NCI-H2227 treated with DMSO at 0.1 percent for 48 hours (cell line): ENCODE data around the gene USP34.

Experiments
- DNase-seq: peaks from one replicate; lab custom pipeline; 2025; lab: John Stamatoyannopoulos, UW

The USP34 gene

DNA sequence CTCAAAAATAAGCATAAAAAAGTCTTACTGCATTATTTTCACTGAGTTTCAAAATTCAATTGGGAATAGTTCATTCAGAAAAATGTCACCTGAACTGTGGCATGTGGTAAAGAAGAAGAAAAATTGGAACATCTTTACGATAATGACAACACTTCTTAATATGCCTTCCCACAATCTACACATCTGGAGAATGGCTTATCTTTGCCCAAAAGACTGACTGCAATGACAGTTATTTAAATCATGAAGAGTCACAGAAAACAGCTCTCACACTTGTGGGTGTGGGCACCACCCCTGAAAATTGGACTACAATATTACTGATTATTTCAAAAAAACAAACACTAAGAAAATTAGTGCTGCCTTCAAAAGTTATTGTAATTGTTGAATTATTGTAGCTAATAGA lies 152.3 kb downstream of the USP34 start:
- no peak for DNase-seq

DNA sequence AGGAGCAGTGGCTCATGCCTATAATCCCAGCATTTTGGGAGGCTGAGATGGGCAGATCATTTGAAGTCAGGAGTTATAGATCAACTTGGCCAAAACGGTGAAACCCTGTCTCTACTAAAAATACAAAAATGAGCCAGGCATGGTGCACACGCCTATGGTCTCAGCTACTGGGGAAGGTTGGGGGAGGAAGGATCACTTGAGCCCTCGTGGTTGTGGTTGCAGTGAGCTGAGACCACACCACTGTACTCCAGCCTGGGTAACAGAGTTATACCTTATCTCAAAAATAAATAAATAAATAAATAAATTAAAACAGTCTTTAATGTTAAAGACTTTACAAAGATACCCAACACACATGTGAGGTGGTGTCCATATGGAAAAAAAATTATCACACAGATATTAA lies 174.9 kb downstream of the USP34 start:
- no peak for DNase-seq

DNA sequence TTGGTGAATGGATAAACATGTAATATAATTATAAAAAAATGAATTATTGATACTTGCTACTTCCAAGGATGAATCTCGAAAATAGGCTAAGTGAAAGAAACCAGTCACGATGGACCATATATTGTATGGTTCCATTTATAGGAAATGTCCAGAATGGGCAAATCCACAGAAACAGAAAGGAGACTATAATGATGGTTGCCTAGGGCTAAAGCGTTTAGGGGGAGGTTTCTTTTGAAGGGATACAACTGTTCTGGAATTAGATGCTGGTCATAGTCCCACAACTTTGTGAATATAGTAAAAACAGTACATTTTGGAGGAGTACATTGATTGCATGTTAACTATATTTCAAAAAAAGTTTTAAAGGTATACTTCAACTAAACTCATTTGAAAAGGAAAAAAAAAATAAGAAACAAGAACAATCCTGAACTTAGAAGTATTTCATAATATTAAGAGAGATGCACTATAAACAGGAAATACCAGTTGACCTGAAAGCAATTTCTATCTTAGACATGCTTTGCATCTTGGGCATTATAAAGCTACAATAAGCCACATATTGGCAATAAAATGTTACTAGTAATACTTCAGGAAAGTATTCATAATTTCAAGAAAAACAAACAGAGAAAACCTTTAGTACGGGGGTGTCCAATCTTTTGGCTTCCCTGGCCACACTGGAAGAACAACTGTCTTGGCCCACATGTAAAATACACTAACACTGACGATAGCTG lies 178.9 kb downstream of the USP34 start:
- no peak for DNase-seq

DNA sequence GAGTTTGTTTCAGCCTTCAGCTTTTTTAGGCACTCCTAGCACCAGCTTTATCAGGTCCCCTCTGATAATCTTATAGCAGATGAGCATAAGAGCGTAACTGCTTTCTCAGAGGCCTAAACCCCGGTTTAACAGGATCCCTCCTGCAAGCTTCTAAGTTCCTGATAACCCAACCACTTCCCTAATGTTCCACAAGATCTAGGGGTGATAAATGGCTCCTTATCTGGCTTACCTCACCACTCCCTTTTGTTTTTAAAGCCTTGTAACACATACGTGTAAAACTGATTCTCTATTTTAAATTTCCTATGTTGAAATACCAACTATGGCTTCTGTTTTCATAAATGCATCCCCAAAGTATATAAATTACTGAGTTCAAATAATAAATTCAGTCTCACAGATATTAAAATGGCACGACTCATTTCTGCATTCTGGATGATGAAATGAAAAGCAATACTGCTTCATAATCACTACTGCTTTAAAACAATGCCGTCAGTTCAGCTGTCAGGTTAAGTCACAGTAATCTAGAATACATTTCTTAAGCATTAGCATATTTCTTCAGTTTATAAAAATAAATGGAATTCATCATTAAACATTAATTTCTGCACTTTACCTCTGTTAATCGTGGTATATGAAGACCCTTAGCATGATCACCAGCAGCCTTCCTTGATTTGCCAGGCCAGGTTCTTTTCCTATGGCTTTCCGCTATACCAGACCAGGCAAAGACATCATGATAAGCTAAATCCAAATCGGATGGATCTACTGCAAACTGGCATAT lies 182.6 kb downstream of the USP34 start:
- DNase-seq, result no peak

DNA sequence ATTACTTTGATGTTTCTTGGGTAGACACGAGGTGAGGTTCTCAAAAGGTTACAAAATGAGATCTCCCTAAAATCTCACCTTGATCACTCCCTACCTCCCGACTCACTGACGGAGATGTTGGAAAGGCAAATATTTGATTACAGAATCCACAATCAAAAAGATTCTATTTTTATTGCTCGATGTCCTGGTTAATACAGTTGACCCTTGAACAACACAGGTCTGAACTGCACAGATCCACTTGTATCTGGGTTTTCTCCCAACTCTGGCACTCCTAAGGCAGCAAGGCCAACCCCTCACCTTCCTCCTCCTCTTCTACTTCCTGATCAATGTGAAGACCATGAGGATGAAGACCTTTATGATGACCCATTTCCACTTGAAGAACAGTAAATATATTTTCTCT lies 183.6 kb downstream of the USP34 start:
- no peak for DNase-seq

DNA sequence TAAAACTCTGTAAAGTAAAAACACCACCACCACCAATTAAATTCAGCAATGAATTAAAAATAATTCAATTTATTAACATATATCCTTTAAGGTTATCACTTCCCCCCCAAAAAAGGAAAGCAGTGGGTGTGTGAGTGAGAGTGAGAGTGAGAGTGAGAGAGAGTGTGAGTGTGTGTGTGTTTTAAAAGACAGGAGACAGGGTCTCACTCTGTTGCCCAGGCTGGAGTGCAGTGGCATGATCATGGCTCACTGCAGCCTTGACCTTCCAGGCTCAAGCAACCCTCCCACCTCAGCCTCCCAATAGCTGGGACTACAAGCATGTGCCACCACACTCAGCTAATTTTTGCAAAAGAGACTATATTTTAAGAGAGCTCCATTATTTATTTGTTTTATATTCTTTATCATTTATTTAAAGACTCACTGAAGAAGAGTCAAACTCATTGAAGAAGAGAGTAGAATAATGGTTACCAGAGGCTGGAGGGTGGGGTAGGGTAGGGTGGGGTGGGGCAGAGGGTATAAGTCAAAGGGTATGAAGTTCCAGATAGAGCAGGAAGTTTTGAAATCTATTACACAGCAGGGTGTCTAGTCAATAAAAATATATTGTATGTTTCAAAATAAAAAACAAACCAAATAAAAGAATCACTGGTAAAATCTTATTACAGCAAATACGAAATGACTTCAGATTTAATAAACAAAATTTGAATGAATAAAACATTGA lies 187.3 kb downstream of the USP34 start:
- DNase-seq, result no peak

DNA sequence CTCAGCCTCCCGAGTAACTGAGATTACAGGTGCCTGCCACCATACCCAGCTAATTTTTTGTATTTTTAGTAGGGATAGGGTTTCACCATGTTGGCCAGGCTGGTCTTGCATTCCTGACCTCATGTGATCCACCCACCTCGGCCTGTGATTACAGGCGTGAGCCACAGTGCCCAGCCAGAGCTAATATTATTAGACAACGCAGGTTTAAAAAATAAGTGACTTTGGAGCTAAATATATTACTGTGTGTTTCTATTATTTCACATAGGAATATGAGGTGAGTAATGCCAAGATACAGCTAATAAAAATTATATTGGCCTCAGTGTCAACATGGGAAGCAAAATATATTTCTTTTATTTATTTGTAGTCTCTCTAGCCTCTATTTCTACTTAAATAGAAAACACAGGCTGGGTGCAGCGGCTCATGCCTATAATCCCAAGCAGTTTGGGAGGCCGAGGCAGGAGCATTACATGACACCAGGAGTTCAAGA lies 188.7 kb downstream of the USP34 start:
- DNase-seq, result no peak

DNA sequence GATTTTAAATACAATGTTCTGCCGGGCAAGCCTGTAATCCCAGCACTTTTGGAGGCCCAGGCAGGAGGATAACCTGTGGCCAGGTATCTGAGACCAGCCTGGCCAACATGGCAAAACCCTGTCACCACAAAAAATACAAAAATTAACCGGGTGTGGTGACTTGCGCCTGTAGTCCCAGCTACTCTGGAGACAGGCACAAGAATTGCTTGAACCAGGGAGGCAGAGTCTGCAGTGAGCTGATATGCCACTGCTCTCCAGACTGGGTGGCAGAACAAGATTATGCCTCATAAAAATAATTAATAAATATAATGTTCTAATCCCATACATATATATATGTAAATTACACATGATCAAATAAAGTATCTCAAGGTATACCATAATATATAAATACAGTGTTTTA lies 189.6 kb downstream of the USP34 start:
- no peak for DNase-seq

DNA sequence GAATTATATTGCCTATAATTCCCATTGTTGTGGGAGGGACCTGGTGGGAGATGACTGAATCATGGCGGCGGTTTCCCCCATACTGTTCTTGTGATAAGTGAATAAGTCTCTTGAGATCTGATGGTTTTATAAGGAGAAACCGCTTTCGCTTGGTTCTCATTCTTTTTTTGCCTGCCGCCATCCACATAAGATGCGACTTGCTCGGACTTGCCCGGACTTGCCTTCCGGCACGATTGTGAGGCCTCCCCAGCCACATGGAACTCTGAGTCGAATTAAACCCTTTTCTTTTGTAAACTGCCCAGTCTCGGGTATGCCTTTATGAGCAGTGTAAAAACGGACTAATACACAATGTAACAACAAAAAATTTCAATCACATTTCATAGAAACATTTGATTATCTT lies 193.1 kb downstream of the USP34 start:
- DNase-seq, result no peak

DNA sequence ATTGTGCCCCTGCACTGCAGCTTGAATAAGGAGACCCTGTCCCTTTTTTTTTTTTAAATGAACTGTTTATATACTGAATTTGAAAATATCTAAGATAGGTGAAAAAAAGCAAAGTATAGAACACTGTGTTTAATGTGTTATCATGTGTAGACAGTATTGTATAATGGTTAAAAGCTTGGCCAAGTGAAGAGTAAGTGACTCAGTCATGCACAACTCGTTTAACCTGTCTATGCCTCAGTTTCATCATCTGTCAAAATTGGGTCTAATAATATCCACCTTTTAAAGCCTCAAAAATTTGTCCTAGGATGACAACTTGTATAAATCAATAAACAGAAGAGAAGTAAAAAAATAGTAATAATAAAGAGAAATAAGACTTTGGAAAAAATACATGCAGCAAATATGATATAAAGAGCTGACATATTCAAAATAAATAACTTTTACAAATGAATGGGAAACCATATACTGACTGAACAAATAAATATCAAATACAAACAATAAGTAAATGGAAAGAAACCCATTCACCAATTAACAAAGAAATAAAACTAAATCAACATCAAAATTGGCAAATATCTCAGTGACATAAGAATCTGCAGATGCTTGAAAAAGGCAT lies 195.2 kb downstream of the USP34 start:
- DNase-seq, result no peak

DNA sequence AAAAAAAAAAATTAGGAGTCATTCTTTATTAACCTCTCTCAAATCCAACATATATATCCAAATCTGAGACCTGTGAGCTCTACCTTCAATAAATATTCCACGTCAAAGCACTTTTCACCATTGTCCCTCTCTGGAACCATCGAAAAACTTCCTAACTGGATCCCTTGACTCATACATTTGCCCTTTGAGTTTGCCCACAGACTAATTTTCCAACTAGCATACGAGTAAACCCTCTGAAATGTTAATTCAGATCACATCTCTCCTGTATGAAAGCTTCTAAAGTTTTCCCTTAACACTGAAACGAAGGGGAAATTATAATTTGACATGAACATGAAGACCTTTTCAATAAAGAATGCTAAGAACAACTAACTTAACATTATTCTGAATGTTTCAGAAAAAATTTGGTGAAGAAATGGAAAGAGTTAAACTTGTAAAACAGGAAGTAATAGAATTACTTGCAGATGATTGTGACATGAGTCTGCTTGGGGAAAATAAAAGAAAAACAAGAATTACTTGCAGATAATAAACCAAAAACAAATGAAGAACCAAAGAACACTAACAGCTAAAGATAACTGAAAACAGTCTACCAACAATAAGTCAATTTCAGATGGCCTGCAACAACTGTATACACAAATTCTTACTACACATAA lies 198.3 kb downstream of the USP34 start:
- no peak for DNase-seq

DNA sequence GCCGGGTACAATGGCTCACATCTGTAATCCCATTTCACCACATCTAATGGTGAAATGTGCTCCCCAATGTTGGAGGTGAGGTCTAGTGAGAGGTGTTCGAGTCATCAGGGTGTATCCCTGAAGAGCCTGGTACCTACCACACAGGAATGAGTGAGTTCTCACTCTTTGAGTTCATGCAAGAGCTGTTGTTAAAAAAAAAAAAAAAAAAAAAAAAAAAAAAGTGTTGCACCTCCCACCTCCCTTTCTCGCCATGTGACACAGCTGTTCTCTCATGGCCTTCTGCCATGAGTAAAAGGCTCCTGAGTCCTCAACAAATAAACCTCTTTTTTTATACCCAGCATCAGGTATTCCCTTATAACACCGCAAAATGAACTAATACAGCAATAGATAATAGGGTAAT lies 202.6 kb downstream of the USP34 start:
- DNase-seq, result no peak

DNA sequence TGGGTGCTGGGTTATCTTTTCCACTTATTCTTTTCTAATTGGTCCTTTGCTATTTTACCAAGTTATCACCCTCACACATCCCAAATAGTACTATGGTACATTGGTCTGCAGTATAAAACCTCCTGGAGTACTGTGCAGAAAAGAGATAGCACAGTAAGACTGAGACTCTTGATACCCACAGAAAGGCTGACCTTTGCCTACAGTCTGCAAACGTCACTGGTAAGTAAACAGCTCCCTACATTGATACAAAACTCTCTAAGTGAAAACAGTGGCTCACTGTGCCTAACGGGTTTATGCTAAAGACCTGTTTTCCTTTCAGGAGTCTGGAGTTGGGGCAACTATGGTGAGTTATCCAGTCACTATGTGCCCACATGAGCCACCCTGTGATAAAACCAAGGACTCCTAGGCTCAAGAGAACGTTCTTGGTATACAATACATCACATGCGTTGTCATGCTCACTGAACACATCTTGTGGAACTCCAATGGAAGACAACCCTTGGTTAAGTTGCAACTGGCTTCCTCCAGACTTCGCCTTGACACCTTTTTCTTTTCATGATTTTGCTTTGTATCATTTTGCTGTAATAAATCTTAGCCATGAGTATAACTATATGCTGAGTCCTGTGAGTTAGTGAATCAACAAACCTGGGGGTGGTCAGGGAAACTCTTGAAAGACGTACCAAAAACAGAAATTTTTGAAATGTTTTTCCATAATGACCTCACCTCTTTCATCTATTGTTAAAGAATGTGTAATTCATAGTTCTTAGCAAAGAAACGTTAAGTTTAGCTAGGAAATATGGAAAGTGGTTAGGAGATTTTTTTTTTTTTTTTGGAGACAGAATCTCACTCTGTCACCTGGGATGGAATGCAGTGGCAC lies 204.0 kb downstream of the USP34 start:
- DNase-seq, result no peak

DNA sequence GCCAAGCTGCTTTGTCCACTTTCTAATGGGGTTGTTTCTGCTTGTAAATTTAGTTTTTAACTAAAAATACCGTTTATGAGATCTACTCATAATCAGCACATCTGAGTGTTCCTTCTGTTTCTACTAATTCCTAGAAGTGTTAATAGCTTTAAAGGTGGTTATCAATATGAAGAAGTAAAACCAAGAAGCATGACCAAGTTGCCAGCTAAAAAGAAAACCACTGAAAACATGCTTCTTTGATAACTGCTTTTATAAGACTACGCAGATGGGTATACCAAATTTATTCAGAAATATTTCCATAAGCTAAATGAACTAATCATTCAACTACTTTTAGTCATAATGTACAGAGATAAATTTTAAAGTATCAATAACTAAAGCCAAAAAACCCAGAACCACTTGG lies 207.1 kb downstream of the USP34 start:
- DNase-seq, result no peak

DNA sequence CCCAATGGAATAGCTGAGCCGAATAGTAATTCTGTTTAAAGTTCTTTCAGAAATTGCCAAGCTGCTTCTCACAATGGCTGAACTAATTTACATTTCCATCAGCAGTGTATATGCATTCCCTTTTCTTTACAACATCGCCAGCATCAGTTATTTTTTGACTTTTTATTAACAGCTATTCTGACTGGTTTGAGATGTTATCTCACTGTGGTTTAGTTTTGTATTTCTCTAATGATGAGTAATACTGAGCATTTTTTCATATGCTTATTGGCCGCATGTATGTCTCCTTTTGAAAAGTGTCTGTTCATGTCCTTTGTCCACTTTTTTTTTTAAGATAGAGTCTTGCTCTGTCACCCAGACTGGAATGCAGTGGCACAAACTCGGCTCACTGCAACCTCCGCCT lies 208.2 kb downstream of the USP34 start:
- DNase-seq, result no peak

DNA sequence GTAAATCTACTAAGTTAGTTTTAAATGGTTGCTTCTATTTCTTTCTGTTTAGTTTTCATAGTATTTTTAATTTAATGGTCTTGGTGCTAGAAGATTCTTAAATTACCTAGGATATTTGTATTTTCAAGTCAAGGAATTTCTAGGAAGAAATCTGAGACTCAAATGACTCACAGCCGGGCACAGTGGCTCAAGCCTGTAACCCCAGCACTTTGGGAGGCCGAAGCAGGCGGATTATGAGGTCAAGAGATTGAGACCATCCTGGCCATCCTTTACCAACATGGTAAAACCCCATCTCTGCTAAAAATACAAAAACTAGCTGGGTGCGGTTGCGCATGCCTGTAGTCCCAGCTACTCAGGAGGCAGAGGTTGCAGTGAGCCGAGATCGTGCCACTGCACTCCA lies 213.4 kb downstream of the USP34 start:
- DNase-seq, result no peak

DNA sequence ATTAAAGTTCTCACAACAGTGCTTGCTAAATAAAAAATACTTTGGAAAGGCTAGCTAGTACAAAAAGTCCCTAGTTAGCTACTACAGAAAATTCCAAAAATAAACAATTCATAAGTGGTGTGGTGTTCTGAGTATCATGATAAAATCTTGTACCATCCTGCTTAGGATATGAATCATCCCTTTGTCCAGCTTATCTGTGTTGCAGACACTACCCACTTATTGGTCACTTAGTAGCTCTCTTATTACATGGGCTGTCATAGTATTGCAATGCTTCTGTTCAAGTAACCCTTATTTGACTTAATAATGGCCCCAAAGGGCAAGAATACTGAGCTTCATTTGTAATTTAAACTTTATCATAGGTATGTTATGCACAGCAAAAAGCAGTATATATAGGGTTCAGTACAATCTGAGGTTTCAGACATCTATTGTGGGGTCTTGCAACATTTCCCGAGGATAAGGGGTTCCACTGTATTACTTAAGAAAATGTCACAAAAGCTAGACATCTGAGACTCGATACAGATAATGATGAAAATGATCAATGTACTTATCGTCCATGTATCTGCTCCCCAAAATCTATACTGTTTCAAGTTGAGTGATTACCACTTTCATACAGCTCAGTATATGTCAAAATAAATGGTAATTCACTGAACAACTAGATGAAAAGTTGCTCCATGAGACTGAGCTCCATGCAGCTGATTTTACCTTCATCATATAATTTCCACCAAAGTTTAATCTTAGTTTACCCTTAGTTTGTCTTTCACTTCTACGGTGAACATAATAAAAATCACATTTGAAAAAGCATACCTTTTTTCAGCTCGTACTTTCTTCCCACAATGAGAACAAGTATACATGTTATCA lies 215.1 kb downstream of the USP34 start:
- DNase-seq, result no peak

DNA sequence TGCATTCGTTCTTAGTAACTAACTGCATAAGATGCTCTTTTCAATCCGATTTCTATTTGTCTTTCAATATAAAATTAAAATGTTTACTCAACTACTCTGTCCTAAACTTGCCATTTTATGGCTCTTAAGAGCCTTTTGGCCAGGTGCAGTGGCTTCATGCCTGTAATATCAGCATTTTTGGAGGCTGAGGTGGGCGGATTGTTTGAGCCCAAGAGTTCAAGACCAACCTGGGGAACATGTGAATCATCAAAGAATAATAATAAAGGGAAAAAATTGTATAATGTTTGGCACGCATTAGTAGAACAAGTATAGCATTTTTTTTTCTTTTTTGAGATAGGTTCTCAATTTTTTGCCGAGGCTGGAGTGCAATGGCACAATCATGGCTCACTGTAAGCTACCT lies 216.4 kb downstream of the USP34 start:
- no peak for DNase-seq

DNA sequence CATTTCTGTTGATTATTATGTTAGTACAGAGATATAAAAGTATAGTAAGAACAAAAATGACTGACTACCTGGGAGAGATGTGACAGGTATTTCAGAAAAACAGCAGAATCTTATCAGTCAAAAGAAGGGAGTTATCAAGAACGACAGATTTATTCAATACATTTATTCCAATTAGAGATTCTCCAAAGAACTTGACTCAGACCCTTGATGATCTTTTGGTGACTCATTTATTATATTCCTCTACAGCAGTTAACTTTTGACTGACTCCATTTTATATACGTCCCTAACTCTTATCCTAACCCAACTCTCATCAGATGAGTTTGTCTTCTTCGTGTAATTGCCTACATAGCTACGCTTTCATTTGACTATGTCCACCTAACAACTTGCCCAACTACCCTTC lies 217.8 kb downstream of the USP34 start:
- no peak for DNase-seq

DNA sequence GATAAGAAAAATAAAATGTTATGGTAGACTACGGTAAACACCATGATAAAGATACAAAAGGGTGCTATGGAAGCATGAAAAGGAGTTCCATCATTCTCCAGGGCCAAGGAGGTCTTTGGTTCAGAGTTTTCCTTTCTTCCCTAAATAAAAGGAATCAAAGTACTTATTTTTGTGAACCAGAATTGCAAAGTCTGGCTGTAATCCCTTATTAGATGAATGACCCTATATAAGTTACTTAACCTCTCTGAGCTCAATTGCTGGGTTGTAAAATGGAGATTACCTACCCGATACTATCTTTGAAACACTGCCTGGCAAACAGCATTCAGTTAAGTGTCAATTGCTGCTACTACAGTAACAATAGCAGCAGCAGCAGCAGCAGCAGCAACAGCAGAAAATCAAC lies 218.9 kb downstream of the USP34 start:
- DNase-seq, result no peak
